Measurements from ENCODE around the gene PEX16.

GRCh38 chr11:45941285-45941684 lies 23.6 kb upstream of the PEX16 start:
- no peak for TF ChIP-seq CTCF (IDR thresholded peaks at IDR 0.05)
- no peak for TF ChIP-seq EP300 (IDR thresholded peaks at IDR 0.05)

Measured in ovary (tissue), 3 donors.